IMR-90 (cell line): ENCODE results near the gene CACNG6. TPM values are rescaled to one million over a fixed set of nuclear protein-coding genes. Genes with fewer than 3 reads are reported as not detected.

Experiments used
- ATAC-seq: fragments of 200-7000 bp; cut with Tn5 transposase; 2 replicates; pipeline ENCODE4 v1.9.1; 2020; ENCODE audit warnings: low read depth, mild to moderate bottlenecking, moderate library complexity
- BruUV-seq: library from RNA; stranded (reverse); fragments of 400-500 nt; replicated peaks from 2 replicates; lab custom pipeline; 2021; lab: Mats Ljungman, UMichigan
- CTCF ChIA-PET: fragments of 300-600 bp; formaldehyde crosslinking; extraction: SDS; loops from one replicate; lab custom pipeline; 2021; ENCODE audit warnings: antibody characterized with exemption; lab: Yijun Ruan, JAX
- POLR2A ChIA-PET: fragments of 300-600 bp; sonication (Branson Sonifier 250); formaldehyde crosslinking; loops from one replicate; lab custom pipeline; 2022; ENCODE audit warnings: antibody characterized with exemption; ENCODE audit not compliant: unreplicated experiment; lab: Charles Lee
- DNase-seq: peaks from one replicate; pipeline ENCODE4 v3.0.0; 2013
- H2AFZ ChIP-seq: replicated peaks from 2 replicates; pipeline ENCODE3; 2013; ENCODE audit warnings: low read length, mild to moderate bottlenecking; ENCODE audit not compliant: poor library complexity
- H2AK5ac ChIP-seq: 2 replicates; pipeline ENCODE4 v1.6.1; 2013; ENCODE audit warnings: low read depth, low read length, inconsistent platforms
- H2AK9ac ChIP-seq: replicated peaks from 2 replicates; pipeline ENCODE3; 2013; ENCODE audit warnings: mild to moderate bottlenecking, low read depth, low read length, moderate library complexity; ENCODE audit not compliant: poor library complexity
- H2BK120ac ChIP-seq: 2 replicates; pipeline ENCODE4 v1.6.1; 2013; ENCODE audit warnings: low read depth, low read length, inconsistent platforms
- H2BK15ac ChIP-seq: 3 replicates; pipeline ENCODE4 v1.6.1; 2013; ENCODE audit warnings: low read depth, low read length, inconsistent platforms
- H2BK20ac ChIP-seq: 2 replicates; pipeline ENCODE4 v1.6.1; 2013; ENCODE audit warnings: low read depth, mild to moderate bottlenecking, inconsistent platforms, low read length, moderate library complexity
- H2BK5ac ChIP-seq: 2 replicates; pipeline ENCODE4 v1.6.1; 2013; ENCODE audit warnings: mild to moderate bottlenecking, low read depth, low read length, inconsistent platforms; ENCODE audit not compliant: poor library complexity, severe bottlenecking
- H3K14ac ChIP-seq: replicated peaks from 2 replicates; pipeline ENCODE4 v1.6.1; 2013; ENCODE audit warnings: low read depth, low read length, inconsistent platforms
- H3K18ac ChIP-seq: 2 replicates; pipeline ENCODE4 v1.6.1; 2013; ENCODE audit warnings: low read depth, low read length, control low read depth
- H3K23ac ChIP-seq: 2 replicates; pipeline ENCODE4 v1.6.1; 2013; ENCODE audit warnings: low read depth, low read length, inconsistent platforms
- H3K27ac ChIP-seq: 2 replicates; pipeline ENCODE4 v1.5.1; 2013; ENCODE audit warnings: mild to moderate bottlenecking, control low read depth, low read length; ENCODE audit not compliant: insufficient read depth
- H3K27me3 ChIP-seq: 2 replicates; pipeline ENCODE4 v1.6.1; 2013; ENCODE audit warnings: low read length; ENCODE audit not compliant: control insufficient read depth, insufficient read depth
- H3K36me3 ChIP-seq: 2 replicates; pipeline ENCODE4 v1.6.1; 2013; ENCODE audit warnings: low read length, mixed read lengths; ENCODE audit not compliant: control insufficient read depth, insufficient read depth
- H3K4ac ChIP-seq: 2 replicates; pipeline ENCODE4 v1.6.1; 2013; ENCODE audit warnings: low read depth, low read length, inconsistent platforms
- H3K4me1 ChIP-seq: 2 replicates; pipeline ENCODE4 v1.6.1; 2013; ENCODE audit warnings: low read length, mixed read lengths; ENCODE audit not compliant: control insufficient read depth, insufficient read depth
- H3K4me2 ChIP-seq: 2 replicates; pipeline ENCODE4 v1.6.1; 2013; ENCODE audit warnings: low read depth, mild to moderate bottlenecking, control low read depth, low read length, moderate library complexity
- H3K4me3 ChIP-seq: 2 replicates; pipeline ENCODE4 v1.5.1; 2013; ENCODE audit warnings: low read depth, mild to moderate bottlenecking, control low read depth, low read length, moderate library complexity; ENCODE audit not compliant: insufficient read depth
- H3K56ac ChIP-seq: 2 replicates; pipeline ENCODE4 v1.6.1; 2013; ENCODE audit warnings: low read length, inconsistent platforms; ENCODE audit not compliant: insufficient read depth; ENCODE audit errors: extremely low read depth
- H3K79me1 ChIP-seq, 2 experiments: 2 replicates each; pipeline ENCODE4 v1.6.1; 2013; ENCODE audit warnings: low read length in 2 of 2, inconsistent platforms in 1 of 2, low read depth in 1 of 2
- H3K9ac ChIP-seq: 2 replicates; pipeline ENCODE4 v1.6.1; 2013; ENCODE audit warnings: low read depth, low read length, control low read depth
- H3K9me1 ChIP-seq: 2 replicates; pipeline ENCODE4 v1.6.1; 2013; ENCODE audit warnings: low read length, inconsistent platforms; ENCODE audit not compliant: insufficient read depth
- H3K9me3 ChIP-seq: 2 replicates; pipeline ENCODE4 v1.6.1; 2013; ENCODE audit warnings: low read length; ENCODE audit not compliant: control insufficient read depth, insufficient read depth
- H4K20me1 ChIP-seq: 2 replicates; pipeline ENCODE4 v1.6.1; 2013; ENCODE audit warnings: low read length, inconsistent platforms; ENCODE audit not compliant: insufficient read depth
- H4K5ac ChIP-seq: 2 replicates; pipeline ENCODE4 v1.6.1; 2013; ENCODE audit warnings: mild to moderate bottlenecking, low read depth, low read length, control low read depth
- H4K8ac ChIP-seq, 2 experiments: 2 replicates each; pipeline ENCODE4 v1.6.1; 2013; ENCODE audit warnings: low read depth in 2 of 2, low read length in 2 of 2, control low read depth in 1 of 2, inconsistent platforms in 1 of 2
- H4K91ac ChIP-seq: 2 replicates; pipeline ENCODE4 v1.6.1; 2013; ENCODE audit warnings: low read depth, low read length, inconsistent platforms; ENCODE audit not compliant: insufficient read depth
- CEBPB ChIP-seq: IDR thresholded peaks from 2 replicates; pipeline ENCODE4 v1.6.1; 2012; ENCODE audit warnings: low read depth, low read length, improper control_type of control experiment
- CHD1 ChIP-seq: IDR thresholded peaks from 2 replicates; pipeline ENCODE4 v1.6.1; 2012; ENCODE audit warnings: low read depth, low read length, improper control_type of control experiment
- FOS ChIP-seq: fragments of 150-350 bp; IDR thresholded peaks from 2 replicates; pipeline ENCODE4 v1.6.1; 2016; ENCODE audit warnings: low read depth, low read length
- MAFK ChIP-seq: IDR thresholded peaks from 2 replicates; pipeline ENCODE4 v1.6.1; 2012; ENCODE audit warnings: low read depth, low read length, improper control_type of control experiment
- MAZ ChIP-seq: IDR thresholded peaks from 2 replicates; pipeline ENCODE4 v1.6.1; 2012; ENCODE audit warnings: low read depth, mild to moderate bottlenecking, low read length, improper control_type of control experiment, moderate library complexity, borderline replicate concordance
- MXI1 ChIP-seq: IDR thresholded peaks from 2 replicates; pipeline ENCODE4 v1.6.1; 2012; ENCODE audit warnings: low read depth, mild to moderate bottlenecking, low read length, moderate library complexity, borderline replicate concordance
- POLR2A ChIP-seq: IDR thresholded peaks from 2 replicates; pipeline ENCODE4 v1.6.1; 2012; ENCODE audit warnings: mild to moderate bottlenecking, low read depth, low read length
- RAD21 ChIP-seq: IDR thresholded peaks from 2 replicates; pipeline ENCODE4 v1.6.1; 2012; ENCODE audit warnings: low read length, improper control_type of control experiment
- RFX5 ChIP-seq: IDR thresholded peaks from 2 replicates; pipeline ENCODE4 v1.8.0; 2012; ENCODE audit warnings: low read depth, mild to moderate bottlenecking, low read length, moderate library complexity
- WGBS, 2 experiments: methylation state at CpG; one replicate each; pipeline versions ENCODE4 v1.1.5 to v1.1.7; 2013; ENCODE audit warnings: missing lambda C conversion rate in 2 of 2; ENCODE audit not compliant: insufficient read length in 1 of 2; ENCODE audit errors: extremely low coverage in 2 of 2; 5-methylcytosine and 5-hydroxymethylcytosine counted together
- dilution Hi-C: fragments of 300-500 bp; cut with HindIII; formaldehyde crosslinking; loops from one replicate; pipeline ENCODE4 v1.14.3; 2018; ENCODE audit warnings: low sequenced_read_pairs; ENCODE audit not compliant: unreplicated experiment
- in situ Hi-C: fragments of 300-500 bp; cut with MboI; formaldehyde crosslinking; loops from 3 replicates; pipeline ENCODE4 v1.14.3; 2019; ENCODE audit warnings: low sequenced_read_pairs, inconsistent platforms, mixed read lengths
- intact Hi-C: fragments of 100-400 bp; cut with micrococcal nuclease; formaldehyde crosslinking; loops from 2 replicates; pipeline ENCODE4 v1.10.0; 2022
- polyA plus RNA-seq, 3 experiments: library from polyadenylated mRNA; depleted of rRNA; stranded (reverse); fragments of >200 nt; gene quantifications; 2 replicates each; pipeline ENCODE4 v1.2.3, GENCODE V29; 2012; ENCODE audit warnings: low replicate concordance in 1 of 3
- total RNA-seq: library from RNA; depleted of rRNA; stranded (reverse); fragments of >200 nt; gene quantifications from 2 replicates; pipeline ENCODE4 v1.2.3, GENCODE V29; 2012
- TF ChIP-seq, protein P1 (sequence below): fragments of 150-350 bp; IDR thresholded peaks from 2 replicates; pipeline ENCODE4 v1.6.1; 2016; ENCODE audit warnings: low read depth, mild to moderate bottlenecking, low read length, moderate library complexity, borderline replicate concordance
- TF ChIP-seq, protein P2 (sequence below): fragments of 150-350 bp; IDR thresholded peaks from 2 replicates; pipeline ENCODE4 v1.6.1; 2017; ENCODE audit warnings: mild to moderate bottlenecking, antibody characterized with exemption, low read length, low read depth
- TF ChIP-seq, protein P3 (sequence below): conservative IDR thresholded peaks from 2 replicates; pipeline ENCODE4 v1.5.1; 2012; ENCODE audit warnings: mild to moderate bottlenecking, low read depth, low read length, improper control_type of control experiment

The CACNG6 gene
- total and polyA plus RNA-seq, 2 of the 4 experiments (the other 2 are of a cell fraction): not detected

DNA sequence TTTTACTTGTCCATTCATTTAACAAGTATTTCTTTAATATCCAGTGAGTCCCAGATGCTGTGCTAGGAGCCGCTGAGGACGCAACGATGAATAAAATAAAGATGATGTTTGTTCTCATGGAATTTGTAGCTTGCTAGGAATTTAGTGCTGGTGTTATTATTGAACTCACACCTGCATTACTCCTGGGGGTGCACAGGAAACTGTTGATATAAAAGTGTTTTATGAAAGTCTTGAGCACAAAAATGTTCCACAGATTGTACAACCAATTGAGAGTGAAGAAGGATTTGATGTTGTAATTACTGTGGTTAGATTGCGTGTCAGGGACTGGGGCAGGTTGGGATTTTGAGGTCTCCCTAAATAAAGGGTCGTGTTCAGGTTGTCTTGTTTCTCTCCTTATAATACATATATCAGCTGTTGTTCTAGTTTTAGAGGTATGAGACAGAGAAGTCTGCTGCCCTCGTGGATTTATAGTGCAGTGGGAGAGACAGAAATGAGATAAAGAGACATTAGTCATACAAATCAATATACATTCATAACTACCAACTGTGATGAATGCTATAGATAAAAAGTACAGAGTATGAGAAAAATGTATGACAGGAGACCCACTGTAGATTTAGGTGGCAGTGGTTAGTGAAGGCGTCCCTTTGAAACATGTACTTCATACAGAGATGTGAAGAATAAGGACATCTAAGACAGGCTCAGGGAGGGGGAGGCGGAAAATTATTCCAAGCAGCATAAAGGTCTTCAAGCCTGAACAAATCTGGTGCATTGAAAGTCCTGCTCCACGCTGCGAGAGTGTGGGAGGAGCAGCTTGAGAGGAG lies 11.3 kb downstream of the CACNG6 start:
- no peak overlapping the region for H2BK20ac ChIP-seq
- no peak overlapping the region for H3K14ac ChIP-seq
- no peak overlapping the region for H3K9ac ChIP-seq
- H2AFZ ChIP-seq: no peak overlapping the region
- peaks cover 11% of the 10 kb centered on the region for H3K27me3 ChIP-seq
- DNase-seq (no peak), ATAC-seq (no peak)
- no peaks in the 10 kb centered on the region; the same call in 1 of the 2 replicates for H3K9me3 ChIP-seq
- no peak overlapping the region for H3K23ac ChIP-seq
- no peak overlapping the region for H2AK9ac ChIP-seq
- H2AK5ac ChIP-seq: no peak overlapping the region
- no peaks in the 10 kb centered on the region for H3K4me1 ChIP-seq
- no peak for TF ChIP-seq CEBPB
- no peak for TF ChIP-seq MXI1
- TF ChIP-seq FOS: no peak
- TF ChIP-seq, protein P1, sequence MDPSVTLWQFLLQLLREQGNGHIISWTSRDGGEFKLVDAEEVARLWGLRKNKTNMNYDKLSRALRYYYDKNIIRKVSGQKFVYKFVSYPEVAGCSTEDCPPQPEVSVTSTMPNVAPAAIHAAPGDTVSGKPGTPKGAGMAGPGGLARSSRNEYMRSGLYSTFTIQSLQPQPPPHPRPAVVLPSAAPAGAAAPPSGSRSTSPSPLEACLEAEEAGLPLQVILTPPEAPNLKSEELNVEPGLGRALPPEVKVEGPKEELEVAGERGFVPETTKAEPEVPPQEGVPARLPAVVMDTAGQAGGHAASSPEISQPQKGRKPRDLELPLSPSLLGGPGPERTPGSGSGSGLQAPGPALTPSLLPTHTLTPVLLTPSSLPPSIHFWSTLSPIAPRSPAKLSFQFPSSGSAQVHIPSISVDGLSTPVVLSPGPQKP: no peak
- no peak for TF ChIP-seq POLR2A
- no peak for TF ChIP-seq RFX5
- no peak for TF ChIP-seq MAZ
- TF ChIP-seq RAD21: no peak
- TF ChIP-seq, protein P2, sequence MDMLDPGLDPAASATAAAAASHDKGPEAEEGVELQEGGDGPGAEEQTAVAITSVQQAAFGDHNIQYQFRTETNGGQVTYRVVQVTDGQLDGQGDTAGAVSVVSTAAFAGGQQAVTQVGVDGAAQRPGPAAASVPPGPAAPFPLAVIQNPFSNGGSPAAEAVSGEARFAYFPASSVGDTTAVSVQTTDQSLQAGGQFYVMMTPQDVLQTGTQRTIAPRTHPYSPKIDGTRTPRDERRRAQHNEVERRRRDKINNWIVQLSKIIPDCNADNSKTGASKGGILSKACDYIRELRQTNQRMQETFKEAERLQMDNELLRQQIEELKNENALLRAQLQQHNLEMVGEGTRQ: no peak
- no peak for TF ChIP-seq CHD1
- no peak for TF ChIP-seq MAFK
- TF ChIP-seq, protein P3, sequence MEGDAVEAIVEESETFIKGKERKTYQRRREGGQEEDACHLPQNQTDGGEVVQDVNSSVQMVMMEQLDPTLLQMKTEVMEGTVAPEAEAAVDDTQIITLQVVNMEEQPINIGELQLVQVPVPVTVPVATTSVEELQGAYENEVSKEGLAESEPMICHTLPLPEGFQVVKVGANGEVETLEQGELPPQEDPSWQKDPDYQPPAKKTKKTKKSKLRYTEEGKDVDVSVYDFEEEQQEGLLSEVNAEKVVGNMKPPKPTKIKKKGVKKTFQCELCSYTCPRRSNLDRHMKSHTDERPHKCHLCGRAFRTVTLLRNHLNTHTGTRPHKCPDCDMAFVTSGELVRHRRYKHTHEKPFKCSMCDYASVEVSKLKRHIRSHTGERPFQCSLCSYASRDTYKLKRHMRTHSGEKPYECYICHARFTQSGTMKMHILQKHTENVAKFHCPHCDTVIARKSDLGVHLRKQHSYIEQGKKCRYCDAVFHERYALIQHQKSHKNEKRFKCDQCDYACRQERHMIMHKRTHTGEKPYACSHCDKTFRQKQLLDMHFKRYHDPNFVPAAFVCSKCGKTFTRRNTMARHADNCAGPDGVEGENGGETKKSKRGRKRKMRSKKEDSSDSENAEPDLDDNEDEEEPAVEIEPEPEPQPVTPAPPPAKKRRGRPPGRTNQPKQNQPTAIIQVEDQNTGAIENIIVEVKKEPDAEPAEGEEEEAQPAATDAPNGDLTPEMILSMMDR: no peak
- no peaks in the 10 kb centered on the region for H3K36me3 ChIP-seq
- H3K4ac ChIP-seq: no peak overlapping the region
- no peak overlapping the region for H4K91ac ChIP-seq
- CTCF ChIA-PET: no interaction called here
- no peaks in the 10 kb centered on the region for H4K20me1 ChIP-seq
- no peak overlapping the region for H3K27ac ChIP-seq
- no peak overlapping the region for H3K4me3 ChIP-seq
- no peak overlapping the region for H4K8ac ChIP-seq
- no peak overlapping the region for H2BK15ac ChIP-seq
- intact Hi-C loops (no loop called here), dilution Hi-C loops (no loop called here), in situ Hi-C loops (no loop called here)
- no peaks in the 10 kb centered on the region for H3K9me1 ChIP-seq
- no peak overlapping the region for H3K18ac ChIP-seq
- POLR2A ChIA-PET: no interaction called here
- no TSS peak for BruUV-seq
- H4K5ac ChIP-seq: no peak overlapping the region
- H3K4me2 ChIP-seq: no peak overlapping the region
- no peaks in the 10 kb centered on the region for H3K79me1 ChIP-seq
- no peak overlapping the region for H3K56ac ChIP-seq
- H2BK5ac ChIP-seq: no peak overlapping the region
- no peak overlapping the region for H2BK120ac ChIP-seq
- no CpG with 5 or more reads among the region's 10 CpGs for WGBS, 2 experiments
